DMS79 treated with DMSO at 0.1 percent for 48 hours (cell line): ENCODE results near the gene COQ3.

Experiments used
- DNase-seq: peaks from one replicate; lab custom pipeline; 2025; lab: John Stamatoyannopoulos, UW

COQ3 gene, protein sequence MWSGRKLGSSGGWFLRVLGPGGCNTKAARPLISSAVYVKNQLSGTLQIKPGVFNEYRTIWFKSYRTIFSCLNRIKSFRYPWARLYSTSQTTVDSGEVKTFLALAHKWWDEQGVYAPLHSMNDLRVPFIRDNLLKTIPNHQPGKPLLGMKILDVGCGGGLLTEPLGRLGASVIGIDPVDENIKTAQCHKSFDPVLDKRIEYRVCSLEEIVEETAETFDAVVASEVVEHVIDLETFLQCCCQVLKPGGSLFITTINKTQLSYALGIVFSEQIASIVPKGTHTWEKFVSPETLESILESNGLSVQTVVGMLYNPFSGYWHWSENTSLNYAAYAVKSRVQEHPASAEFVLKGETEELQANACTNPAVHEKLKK

DNA sequence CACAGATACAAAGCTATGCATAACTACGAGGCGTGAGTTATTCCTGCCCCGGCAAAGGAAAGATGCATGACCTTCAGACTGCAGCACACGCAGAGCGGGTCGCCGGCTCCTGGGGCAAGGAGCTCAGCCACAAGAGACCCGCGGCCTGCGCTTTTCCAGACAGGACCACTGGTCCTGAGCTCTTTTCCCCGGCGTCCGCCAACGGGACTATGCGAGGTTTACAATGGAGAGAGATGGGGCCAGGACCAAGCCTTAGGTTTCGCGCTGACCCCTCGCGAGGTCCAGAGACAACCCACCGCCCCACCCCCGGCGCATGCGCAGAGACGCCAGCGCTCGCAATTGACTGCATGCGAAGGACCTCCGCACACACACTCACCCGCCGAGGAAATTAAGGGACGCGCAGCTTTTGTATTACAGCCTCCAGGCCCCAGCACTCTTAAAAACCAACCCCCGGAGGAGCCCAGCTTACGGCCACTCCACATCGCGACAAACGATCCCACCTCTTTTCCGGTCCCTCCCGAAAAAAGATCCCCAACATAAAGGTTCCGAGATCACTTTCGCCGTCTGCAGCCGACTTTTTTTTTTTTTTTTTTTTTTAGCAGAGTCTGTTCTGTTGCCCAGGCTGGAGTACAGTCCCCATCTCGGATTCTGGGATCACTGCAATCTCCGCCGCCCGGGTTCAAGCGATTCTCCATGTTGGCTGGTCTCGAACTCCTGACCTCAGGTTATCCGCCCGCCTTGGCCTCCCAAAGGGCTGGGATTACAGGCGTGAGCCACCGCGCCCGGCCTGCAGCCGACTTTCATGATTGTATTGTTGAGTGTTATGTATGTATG is at the start of gene COQ3:
Gene COQ3 (minus strand): TSS at position 498 of the 834 bp plus-strand sequence. CDS start 16 bp downstream, at position 482.
- DNase-seq: peak; percentile 84

DNA sequence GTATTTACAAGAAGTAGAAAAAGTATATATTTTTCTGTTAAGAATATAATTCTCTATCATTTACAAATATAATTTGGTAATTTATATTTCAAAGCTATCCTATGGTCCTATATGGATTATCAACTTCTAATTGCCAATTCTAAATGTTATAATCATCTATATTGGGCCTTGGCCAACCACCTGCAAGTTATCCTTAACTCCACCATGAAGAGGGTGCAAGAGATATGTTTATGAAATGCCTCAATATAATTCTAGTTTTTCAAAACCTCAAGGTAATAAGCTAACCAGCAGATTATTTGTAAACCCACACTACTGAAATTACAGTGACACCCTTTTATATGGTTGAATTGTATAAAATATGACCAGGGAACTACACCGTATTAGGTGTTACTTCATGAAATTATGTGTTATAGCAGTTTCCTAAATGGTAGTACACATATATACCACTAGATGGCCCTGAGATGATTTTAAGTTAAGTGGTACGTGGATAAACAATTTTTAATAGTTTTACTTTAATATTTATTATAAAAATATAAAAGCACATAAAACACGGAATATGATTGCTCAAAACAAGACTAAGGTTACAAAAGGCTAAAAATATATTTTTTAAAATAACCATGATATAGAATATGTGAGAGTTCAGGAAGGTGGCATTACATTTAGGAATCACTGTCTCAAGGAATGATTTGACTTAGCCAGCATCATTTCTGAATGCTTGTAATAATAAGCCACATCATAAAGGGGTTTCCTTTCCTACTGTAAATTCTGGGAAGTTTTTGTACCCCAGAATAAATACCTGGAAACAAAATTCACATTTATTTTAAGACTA is 40.9 kb upstream of the COQ3 start:
- DNase-seq: peak; percentile 6

DNA sequence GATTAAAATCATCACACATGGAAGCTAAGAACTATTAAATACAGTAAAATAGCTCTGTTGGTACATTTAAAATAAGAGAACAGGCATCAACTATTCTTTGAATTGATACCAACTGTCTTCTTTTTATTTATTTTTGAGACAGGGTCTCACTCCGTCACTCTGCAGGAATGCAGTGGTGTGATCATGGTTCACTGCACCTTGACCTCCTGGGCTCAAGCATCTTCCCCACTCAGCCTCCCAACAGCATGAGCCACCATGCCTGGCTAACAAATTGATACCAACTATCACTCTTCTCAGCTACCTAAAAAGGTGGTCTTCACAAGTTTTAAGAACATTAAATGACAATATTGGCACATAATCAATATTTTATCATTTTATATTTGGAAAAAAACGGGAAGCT is 38.9 kb upstream of the COQ3 start:
- no peak for DNase-seq

DNA sequence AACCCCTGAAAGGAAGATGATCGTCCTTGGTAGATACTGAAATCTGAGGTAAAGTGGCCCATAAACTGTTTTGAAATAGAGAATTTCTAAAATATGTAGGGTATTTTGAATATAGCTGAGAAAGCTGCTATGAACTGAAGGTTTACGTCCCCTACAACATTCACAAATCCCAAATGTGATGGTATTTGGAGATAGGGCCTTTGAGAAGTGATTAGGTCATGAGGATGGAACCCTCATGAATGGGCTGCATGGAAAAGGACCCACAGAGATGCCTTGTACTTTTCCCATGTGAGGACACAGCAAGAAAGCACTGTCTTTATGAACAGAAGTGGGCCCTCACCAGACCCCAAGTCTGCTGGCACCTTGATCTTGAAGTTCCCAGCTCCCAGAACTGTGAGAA is 37.9 kb upstream of the COQ3 start:
- DNase-seq: no peak

DNA sequence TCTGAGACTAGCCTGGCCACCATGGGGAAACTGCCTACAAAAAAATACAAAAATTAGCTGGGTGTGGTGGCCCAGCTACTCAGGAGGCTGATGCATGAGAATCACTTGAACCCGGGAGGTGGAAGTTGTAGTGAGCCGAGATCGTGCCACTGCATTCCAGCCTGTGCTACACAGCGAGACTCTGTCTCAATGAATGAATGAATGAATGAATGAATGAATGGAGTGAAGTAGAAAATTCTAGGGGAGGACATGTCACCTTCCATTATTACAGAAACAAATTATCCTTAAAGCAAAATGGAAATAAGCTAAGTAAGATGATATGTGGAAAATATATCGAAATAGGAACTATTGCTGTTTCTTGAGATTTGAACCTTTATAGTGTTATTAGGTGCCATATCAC is 34.0 kb upstream of the COQ3 start:
- no peak for DNase-seq

DNA sequence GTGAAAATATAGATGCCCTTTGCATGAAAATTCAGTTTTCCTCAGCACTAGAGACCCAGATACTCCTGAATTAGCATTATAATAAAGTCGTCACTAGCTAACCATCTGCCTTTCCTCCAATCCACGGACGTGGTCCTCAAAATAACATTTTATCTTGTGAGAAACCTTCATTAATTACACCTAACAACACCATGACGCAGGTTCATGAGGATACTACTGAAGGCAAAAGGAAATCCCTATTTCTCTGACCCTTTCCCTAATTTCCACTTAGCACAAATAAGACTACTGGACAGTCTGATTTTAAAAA is 32.4 kb upstream of the COQ3 start:
- DNase-seq: no peak

DNA sequence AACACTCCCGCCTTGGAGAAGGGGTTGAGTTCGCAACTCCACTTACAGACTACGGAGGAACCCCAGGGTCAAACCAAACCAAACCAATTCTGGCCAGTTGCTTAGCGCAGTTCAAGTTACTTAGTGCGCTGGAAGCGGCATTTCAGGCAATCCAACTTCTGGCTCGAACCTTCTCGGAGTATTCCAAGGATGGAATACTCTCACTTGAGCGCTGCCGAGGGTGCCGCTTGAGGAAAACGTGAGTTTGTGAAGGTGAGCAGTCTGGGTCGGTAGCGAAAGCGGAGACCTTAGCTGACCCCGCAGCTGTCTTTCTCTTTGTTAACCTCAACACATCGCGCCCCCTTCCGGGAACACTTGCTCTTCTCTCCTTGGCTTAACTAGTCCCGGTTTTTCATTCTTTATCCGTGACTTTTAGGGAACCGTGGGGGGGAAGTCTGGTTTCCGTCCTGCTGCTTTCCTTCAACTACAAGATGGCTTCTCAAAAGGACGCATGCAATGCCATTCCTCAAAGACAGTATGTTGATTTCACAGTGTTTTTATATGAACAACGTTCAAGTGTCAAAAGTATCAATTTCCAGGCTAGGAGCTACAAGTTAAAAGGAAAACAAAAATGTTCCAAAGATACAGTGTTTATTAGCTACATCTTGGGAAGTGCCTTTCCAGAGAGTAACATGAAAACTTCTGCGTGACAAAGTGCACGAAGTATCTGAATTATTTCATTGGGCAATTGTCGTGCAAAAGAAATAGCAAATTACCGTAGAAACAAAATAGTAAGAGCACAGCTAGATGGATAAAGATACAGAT is 31.9 kb upstream of the COQ3 start:
- peak; percentile 85 for DNase-seq

DNA sequence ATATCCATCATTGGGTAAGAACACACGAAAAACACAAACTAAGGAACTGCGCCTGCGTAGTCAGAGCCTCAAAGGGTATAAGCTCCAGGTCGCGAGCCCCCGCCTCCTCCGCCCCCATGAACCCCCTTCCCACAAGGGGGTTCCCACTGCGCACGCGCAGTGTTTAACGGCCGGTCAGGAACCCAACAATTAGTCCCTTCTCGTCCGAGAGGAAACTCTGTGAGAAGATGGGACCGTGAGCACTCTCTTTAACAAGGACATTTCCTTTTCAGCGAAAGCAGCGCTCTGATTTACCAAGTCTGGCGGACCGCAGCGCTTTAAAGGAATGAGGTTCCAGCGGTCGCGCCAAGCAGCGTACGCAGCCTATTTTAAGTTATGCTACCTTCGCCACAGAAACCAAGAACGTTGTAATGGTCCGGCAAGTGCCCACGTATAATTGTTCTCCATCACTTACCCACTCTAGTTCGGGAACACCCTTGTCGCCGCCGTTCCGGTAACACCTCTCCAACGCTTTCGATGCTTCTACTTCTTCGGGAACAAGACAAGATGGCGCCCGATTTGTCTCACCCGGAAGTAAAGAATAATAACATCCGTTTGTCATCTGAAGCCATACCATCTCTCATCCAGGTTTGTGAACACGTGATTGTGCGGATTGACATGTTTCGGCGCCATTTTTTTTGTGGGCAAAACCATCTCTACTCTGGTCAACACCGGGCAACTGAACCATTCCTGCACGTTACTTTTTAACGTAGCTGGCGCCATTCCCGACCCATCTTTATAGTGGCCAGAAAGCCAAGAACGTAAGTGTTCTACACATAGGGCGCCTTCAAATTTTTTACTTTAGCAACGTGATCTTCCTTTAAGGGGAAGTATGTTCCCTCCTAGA is 31.0 kb upstream of the COQ3 start, which contains the start of gene PNISR:
Gene PNISR (minus strand): TSS at position 548 of the 886 bp plus-strand sequence. CDS start 10,649 bp downstream, outside the sequence.
- DNase-seq: peak; percentile 99

DNA sequence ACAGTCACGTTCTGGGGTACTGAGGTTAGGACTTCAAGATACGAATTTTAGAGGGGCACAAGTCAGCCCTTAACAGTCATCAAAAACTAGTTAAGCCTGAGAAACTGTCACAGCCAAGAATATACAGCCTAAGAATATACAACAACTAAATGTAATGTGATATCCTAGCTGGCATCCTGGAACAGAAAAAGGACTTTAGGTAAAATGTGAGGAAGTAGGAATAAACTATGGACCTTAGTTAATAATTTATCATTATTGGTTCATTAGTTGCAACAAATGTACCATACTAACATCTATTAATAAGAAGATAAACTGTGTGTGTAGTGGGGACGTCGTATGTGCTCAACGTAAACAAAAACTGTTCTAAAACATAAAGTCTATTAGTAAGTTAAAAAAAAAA is 30.0 kb upstream of the COQ3 start:
- DNase-seq: no peak

DNA sequence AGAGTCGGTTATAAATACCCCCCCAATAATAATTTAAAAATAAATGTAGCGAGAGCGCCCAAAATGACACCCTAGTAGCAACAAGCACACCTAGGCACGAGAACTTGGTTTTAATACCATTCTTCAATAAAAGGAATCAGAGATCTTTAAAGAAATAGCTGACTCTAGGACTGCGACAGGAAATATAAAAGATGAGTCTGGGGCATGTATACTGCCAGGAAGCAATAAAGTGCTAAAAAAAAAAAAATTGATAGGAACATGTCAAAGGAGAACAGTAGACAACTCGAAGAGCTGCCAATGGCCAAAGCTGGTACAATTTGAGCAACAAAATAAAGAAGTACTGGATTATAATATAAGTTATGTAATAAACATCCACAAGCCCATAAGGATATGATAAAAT is 28.9 kb upstream of the COQ3 start:
- DNase-seq: no peak

DNA sequence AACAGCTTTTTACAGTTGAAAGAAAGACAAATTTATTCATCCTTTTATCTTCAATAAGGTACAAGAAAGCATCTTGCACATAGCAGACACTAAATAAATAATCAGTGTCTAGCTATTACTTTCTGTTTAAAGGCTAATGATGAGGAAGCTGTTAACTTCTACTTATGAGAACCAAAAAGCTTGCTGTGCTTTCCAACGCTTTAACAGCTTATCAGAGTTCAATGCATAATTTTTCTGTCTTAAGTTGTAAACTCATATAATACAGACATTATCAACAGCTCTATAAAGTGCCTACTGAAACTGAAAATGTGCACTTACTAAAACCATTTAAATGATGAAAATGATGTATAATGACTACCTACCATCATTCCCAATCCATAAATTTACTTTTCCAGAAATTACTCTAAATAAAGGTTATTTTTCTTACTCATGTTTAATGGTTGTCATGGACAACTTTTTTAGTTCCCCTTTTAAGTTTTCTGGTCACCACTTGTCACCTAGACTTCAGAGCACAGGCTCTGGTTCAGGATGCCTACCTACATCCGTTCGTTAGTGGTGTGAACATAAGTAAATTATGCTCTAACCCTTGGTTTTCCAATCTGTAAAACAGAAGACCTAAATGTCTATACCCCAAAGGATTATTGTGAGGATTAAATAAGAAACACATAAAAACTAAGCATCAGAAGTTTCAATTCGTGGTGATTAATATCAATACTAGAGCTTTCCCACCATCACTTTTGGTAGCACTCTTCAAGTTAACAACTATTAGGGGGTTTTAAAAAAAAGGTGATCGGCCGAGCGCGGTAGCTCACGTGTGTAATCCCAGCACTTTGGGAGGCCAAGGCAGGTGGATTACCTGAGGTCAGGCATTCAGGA is 23.1 kb upstream of the COQ3 start:
- DNase-seq: no peak

DNA sequence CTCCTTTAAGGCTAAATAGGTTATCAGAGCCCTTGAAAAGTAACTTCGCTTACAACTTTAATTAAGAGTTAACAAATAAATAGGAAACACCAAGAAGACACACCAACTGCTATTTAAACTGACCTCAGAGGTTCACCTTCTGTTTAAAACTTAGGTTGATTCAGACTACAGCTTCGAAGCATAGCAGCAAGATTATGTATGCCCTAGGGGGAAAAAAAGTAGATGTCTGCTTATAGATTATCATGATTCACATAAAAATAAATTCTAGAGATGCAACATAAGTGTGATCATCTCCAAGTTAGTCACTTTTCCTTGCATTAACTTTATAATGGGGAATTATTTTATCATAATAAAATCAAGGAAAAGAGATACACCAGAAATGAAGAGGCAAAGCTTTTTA is 22.2 kb upstream of the COQ3 start:
- DNase-seq: no peak

DNA sequence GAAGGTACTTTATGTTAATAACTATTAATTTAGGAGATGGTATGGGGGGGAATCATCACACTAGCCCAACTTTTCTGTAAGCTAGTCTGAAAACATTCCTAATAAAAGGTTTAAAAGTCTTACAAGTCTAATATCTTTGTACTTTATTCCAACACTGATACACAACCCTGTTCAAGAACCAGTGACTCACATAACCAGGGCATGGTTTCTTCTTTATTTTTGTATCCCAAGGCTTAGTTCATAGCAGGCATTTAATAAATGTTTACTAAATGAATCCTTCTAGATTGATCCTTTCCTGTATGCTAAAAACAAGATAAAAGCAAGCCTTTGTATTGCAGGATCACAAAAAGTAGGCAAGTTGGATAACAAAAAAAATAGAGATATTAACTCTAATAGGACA is 21.5 kb upstream of the COQ3 start:
- DNase-seq: no peak

DNA sequence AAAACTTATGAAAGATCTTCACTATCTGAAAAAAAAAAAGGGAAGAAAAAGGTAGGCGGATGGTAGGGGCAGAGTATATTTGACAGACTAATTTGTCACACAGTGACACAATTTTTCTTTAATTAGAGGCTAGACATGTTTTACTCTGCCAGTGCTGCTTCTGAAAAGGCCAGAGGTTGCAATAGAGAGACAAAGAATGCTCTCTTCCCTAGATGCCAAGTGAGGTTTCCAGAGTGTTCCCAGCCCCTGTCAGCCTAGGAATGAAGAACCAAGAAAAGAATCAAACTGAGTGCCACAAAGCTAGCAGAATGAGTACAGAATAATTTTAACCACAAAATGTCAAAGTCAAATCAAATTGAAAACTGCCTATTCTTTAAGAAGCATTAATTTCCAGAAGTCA is 18.1 kb upstream of the COQ3 start:
- no peak for DNase-seq

DNA sequence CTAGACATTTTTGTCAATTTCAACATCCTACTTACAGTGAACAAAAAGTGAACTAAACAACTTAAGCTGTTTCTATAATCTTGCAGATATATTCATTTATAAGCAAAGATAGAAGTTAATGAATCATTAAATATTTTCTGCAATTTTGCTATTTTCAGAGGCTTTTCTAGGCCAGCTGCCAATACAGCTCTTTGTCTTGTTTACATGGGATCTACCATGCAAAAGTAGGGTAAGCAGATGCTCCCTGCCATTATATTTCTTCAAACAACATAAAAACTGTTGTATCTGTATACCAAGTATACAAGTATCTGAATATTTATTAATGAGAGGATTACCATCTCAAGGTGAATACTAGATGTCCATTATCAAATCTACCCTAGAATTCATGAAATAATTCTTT is 15.7 kb upstream of the COQ3 start:
- no peak for DNase-seq

DNA sequence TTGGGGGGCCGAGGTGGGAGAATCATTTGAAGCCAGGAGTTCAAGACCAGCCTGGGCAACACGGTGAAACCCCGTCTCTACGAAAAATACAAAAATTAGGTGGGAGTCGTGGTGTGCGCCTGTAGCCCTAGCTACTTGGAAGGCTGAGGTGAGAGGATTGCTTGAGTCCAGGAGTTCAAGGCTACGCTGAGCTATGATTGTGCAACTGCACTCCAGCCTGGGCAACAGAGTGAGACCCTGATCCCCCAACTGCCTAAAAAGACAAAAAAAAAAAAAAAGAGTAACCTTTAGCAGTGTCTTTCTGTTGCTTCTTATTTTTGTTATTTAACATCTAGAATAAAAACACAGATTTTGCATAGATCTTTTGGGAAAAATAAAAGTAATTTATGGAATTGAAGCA is 13.1 kb upstream of the COQ3 start:
- no peak for DNase-seq

DNA sequence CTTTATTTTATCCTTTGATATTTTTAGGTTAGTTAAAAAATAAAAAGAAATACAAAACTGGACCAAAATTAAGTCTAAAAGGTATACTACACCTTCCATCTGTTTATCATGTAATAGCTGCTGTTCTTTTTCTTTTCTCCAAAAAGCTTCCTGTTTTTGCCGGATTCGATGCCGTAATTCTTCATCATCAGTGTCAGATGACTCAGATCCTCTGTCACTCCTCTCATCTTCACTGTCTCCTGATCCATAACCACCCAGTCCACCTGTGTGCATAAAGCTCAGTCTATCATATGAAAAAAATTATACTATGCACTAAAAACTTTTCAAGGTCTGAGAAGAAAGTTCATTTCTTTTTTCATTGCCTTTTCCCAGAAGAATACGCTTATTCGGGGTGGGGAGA is 8.5 kb upstream of the COQ3 start:
- DNase-seq: no peak

DNA sequence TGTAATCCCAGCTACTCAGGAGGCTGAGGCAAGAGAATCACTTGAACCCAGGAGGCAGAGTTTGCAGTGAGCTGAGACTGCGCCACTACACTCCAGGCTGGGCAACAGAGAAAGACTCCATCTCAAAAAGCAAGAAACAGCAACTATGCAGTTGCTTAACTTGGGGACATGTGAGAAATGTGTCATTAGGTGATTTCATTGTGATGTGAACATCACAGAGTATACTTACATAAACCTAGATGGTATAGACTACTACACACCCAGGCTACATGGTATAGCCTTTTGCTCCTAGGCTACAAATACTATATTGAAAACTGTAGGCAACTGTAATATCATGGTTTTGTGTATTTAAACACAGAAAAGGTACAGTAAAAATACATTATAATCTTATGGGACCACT is 3.3 kb upstream of the COQ3 start:
- no peak for DNase-seq

DNA sequence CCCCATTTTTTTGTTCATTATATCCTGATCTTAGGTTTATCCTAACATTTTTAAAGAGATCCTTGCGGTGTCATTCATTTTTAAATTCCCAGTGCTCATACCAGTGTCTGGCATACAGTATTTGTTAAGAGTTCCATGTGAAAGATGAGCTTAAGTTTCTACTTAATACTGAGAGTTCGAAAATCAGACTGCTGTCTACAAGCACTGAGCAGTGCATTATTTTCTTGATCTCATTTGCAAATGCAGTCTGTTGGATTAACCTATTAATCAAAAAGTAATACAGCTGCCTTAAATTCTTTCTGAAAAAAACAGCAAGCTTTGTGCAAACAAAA is 663 bp downstream of the COQ3 start:
- DNase-seq: peak; percentile 33

DNA sequence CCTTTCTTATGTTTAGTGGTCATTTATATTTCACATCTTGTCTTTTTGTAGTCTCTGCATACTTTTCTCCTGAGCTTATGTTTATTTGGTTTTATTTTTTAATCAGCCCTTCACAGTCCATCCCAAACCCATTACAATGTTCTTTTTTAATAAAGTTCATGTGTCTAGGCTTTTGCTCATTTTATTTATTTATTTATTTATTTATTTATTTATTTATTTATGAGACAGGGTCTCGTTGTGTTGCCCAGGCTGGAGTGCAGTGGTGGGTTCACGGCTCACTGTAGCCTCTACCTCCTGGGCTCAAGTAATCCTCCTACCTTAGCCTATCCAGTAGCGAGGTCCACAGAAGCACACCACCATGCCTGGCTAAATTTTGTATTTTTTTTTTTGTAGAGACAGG is 3.1 kb downstream of the COQ3 start:
- no peak for DNase-seq
